Fibroblast of skin of right quadriceps (primary cell): Measurements from ENCODE around the gene OOEP.

ENCODE experiments used
- DNase-seq: peaks from one replicate; pipeline ENCODE4 v3.0.0-alpha.2; 2013

Gene OOEP

DNA sequence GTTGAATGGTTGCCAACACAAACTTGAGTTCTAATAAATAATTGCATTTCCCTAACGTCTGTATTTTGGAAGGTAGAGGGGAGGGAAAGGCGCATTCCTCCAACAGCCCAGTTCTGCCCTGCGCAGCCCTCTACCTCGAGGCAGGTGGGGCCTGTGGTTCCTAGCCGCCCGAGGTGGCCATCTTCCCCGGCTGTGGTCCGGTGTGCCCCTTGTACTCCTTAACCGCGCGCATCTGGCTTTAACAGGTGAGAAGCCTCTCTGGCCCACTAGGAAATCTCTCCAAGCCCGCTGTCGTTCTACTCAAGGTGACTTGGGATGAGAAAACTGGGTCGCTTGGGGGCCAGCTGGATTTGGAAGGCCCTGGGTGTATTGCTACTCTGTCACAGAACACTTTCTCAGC lies 5.6 kb downstream of the OOEP start:
- no peak for DNase-seq

DNA sequence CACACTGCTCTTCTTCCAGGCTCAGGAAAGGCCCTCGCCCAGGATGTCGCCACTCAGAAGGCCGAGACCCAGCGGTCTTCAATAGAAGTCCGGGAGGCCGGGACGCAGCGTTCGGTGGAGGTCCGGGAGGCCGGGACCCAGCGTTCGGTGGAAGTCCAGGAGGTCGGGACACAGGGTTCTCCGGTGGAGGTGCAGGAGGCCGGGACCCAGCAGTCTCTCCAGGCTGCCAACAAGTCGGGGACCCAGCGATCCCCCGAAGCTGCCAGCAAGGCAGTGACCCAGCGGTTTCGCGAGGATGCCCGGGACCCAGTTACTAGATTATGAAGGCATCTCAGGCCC lies 6.2 kb downstream of the OOEP start:
- no peak for DNase-seq

- no peak for DNase-seq
Observed at GRCh38 chr6:73362869-73363536, 6.7 kb downstream of the OOEP start.

DNA sequence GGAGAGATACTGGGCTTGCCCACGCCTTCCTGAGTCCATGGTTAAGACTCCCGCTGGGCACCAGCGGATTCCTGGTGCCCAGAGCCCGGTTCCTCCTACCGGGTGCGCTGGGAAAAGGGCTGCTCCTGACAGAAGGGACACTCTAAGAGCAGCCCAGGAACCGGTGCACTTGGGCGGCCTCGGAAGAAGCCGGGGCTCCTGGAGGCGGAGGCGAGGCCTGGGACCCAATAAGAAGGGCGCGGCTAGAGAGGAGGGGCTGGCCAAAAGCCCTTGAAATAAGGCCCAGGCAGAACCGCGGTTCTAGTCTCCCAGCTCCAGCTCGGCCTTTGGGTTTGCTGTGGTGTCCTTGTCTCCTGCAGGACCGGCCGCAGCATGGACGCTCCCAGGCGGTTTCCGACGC lies 7.3 kb downstream of the OOEP start, which contains the start of gene KHDC3L:
TSS of gene KHDC3L (plus strand) at position 301 of the 400 bp plus-strand sequence. CDS start at position 373, 72 bp downstream.
- no peak for DNase-seq

GRCh38 chr6:73353636-73354593 lies 15.8 kb downstream of the OOEP start, which contains the start of gene DPPA5:
TSS of gene DPPA5 (minus strand) at chr6:73354276. CDS start at chr6:73354225, 51 bp downstream.
- no peak for DNase-seq

DNA sequence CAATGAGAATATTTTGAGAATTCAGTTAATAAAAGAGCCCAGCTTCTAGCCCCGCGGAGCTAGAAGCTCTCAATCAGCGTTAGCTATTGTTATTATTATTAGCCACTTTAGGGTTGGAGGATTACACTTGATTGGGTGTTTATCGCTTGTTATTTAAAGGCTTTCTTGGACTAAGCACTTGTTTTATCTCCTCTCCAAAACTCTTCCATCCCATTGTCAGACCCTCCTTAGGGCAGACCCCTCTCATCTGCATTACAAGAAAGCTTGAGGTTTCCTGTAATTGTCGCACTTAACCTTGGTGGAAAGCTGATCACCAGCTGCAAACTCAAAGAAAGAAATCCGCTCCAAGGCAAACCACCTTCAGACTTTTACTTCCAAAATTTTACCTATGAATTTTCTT lies 20.4 kb downstream of the OOEP start:
- DNase-seq, result no peak

GRCh38 chr6:73348550-73349204 lies 21.0 kb downstream of the OOEP start:
- DNase-seq, result no peak

GRCh38 chr6:73343164-73343563 lies 26.5 kb downstream of the OOEP start:
- DNase-seq, result no peak

- DNase-seq, result no peak
Observed at GRCh38 chr6:73342174-73342573, 27.5 kb downstream of the OOEP start.

GRCh38 chr6:73341335-73341734 lies 28.4 kb downstream of the OOEP start:
- DNase-seq, result no peak

DNA sequence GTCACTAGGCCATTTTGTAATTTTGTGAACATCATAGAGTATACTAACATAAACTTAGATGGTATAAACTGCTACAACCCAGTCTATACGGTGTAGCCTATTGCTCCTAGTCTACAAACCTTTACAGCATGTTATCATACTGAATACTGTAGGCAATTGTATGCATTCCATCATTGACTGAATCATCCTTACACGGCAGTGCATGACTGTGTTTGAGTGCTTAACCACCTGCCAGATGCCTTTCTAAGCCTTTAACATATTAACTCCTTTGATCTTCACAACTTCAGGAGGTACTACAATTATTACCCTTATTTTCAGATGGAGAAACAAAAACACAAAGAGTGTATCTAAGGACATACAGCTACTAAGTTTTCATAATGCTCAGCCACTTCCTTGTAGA lies 29.6 kb downstream of the OOEP start:
- DNase-seq, result no peak

GRCh38 chr6:73339340-73339739 lies 30.4 kb downstream of the OOEP start:
- no peak for DNase-seq

DNA sequence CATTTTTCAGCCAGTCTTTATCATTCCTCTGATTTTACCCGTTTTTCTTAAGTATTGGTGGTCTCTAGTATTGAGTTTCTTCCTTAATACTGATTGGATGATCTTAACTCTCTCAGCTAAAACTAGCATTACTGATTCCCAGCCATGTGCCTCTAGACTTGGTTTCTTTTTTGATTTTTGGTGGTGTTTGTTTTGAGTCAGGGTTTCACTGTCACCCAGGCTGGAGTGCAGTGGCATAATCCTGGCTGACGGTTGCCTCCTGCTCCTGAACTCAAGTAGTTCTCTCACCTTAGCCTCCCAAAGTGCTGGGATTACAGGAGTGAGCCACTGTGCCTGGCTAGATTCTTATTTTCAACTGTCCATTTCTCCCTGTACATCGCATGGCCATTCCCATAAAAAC lies 40.5 kb downstream of the OOEP start:
- DNase-seq, result no peak

DNA sequence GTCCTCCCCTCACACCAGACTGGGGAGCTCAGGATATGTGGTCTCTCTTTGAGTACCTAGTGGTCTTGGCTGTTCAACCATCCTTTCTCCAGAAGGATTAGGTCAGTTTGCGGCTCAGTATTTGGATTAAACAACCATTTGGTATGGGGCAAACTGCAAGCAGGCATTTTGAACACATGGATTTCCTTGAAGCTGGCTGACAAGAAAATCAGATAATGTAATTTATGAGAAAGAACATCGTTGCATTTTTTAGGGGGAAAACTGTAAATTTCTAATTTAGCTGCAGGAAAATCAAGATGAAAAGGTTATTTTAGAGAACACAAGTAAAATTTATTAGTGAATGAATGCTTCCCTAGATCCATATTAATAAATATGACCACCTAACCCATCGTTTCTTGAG lies 40.9 kb downstream of the OOEP start:
- no peak for DNase-seq

- no peak for DNase-seq
Observed at GRCh38 chr6:73325656-73326055, 44.0 kb downstream of the OOEP start.

DNA sequence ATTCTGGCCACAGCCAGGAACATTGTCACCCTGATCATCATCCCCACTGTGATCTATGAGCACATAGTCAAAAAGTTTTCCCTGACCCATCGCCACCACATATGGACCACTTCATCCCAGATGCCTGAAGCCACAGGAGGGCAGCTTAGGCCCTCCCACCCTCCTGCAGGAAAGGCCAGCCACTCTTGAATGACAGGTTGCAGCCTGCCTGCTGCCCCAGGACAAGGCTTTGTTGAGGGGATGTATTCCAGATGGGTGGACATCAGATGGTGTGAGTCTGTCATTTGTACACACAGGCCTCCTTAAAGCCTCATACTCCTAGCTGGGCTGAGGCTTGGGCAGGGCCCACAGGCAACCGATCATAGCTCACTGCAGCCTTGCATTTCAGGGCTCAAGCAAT lies 46.4 kb downstream of the OOEP start:
- no peak for DNase-seq
